ENCODE results near the gene ALKBH7. TPM values are rescaled to one million over a fixed set of nuclear protein-coding genes. Genes with fewer than 3 reads are reported as not detected.

Gene ALKBH7
- total RNA-seq, 1 donor from 2014 or later, result 79.1 TPM

DNA sequence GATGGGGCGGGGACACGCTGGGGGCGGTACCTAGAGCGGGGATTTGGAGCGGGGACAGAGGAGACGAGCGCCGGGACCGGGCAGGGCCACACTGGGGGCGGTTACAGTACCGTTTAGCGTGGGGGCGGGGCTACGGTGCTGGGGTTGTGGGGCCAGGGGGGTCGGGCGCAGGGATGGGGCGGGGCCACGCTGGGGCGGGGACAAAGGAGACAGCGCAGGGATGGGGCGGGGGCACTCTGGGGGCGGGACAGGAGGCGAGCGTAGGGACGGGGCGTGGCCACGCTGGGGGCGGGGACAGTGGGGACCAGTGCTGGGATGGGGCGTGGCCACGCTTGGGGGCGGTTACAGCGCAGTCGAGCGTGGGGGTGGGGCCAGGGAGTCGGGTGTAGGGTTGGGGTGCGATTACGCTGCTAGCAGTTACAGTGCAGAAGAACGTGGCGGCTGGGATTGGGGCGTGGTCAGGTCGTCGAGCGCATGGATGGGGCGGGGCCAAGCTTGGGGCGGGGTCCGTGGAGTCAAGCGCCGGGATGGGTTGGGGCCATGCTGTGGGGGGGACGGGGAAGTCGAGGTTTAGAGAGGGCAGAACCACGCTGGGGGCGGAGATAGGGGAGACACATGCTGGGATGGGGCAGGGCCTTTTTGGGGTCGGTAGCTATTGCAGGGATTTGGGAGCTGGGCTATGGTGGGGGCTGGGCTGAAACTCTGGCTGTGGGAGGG, 660 bp downstream of the ALKBH7 start:
- Mint-ChIP-seq H3K4me1 (ENCODE audit: low read depth) (peaks cover 5% of the 10 kb centered on the region), H3K9me3 (ENCODE audit: low read depth) (no peaks in the 10 kb centered on the region), H3K36me3 (ENCODE audit: insufficient read depth) (peaks cover 9% of the 10 kb centered on the region), H3K27ac (peak overlapping the region; percentile 98), H3K27me3 (no peaks in the 10 kb centered on the region), H3K4me3 (ENCODE audit: low read depth) (peak overlapping the region; percentile 87)
- TF ChIP-seq CTCF (IDR thresholded peaks at IDR 0.05; ENCODE audit: unreplicated experiment), result no peak
- peak; percentile 95 for DNase-seq (ENCODE audit: low spot score, unreplicated experiment)

DNA sequence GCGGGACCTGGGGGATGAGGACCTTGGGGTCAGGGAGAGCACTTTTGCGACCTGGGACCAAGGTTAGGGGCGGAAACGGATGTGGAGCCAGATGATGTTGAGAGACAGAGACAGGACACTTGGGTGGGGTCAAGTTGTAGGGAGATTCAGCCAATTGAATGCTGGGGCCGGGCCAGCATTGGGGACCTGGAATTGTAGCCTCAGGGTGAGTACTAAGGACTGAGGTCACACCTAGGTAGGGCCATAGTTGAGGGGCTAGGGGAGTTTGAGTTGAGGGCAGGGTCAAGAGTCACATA, 1.2 kb downstream of the ALKBH7 start:
- no peak for TF ChIP-seq CTCF (IDR thresholded peaks at IDR 0.05; ENCODE audit: unreplicated experiment)
- no peak for DNase-seq (ENCODE audit: low spot score, unreplicated experiment)
- Mint-ChIP-seq H3K9me3 (ENCODE audit: low read depth) (no peaks in the 10 kb centered on the region), H3K36me3 (ENCODE audit: insufficient read depth) (peaks cover 11% of the 10 kb centered on the region), H3K27me3 (no peaks in the 10 kb centered on the region), H3K27ac (peak overlapping the region; percentile 85), H3K4me1 (ENCODE audit: low read depth) (peaks cover 5% of the 10 kb centered on the region), H3K4me3 (ENCODE audit: low read depth) (peak overlapping the region; percentile 87)

- no peak for TF ChIP-seq CTCF (IDR thresholded peaks at IDR 0.05; ENCODE audit: unreplicated experiment)
- Mint-ChIP-seq H3K4me3 (ENCODE audit: low read depth) (no peak overlapping the region), H3K36me3 (ENCODE audit: insufficient read depth) (peaks cover 9% of the 10 kb centered on the region), H3K27ac (no peak overlapping the region), H3K9me3 (ENCODE audit: low read depth) (no peaks in the 10 kb centered on the region), H3K4me1 (ENCODE audit: low read depth) (peaks cover 5% of the 10 kb centered on the region), H3K27me3 (no peaks in the 10 kb centered on the region)
- DNase-seq (ENCODE audit: low spot score, unreplicated experiment), result no peak
Measured at GRCh38 chr19:6374161-6374709, 1.6 kb downstream of the ALKBH7 start.

GRCh38 chr19:6374711-6375410, 2.3 kb downstream of the ALKBH7 start:
- no peak for DNase-seq (ENCODE audit: low spot score, unreplicated experiment)
- Mint-ChIP-seq H3K4me3 (ENCODE audit: low read depth) (no peak overlapping the region), H3K36me3 (ENCODE audit: insufficient read depth) (peaks cover 8% of the 10 kb centered on the region), H3K27ac (no peak overlapping the region), H3K9me3 (ENCODE audit: low read depth) (no peaks in the 10 kb centered on the region), H3K4me1 (ENCODE audit: low read depth) (peaks cover 5% of the 10 kb centered on the region), H3K27me3 (no peaks in the 10 kb centered on the region)
- TF ChIP-seq CTCF (IDR thresholded peaks at IDR 0.05; ENCODE audit: unreplicated experiment), result no peak

- DNase-seq (ENCODE audit: low spot score, unreplicated experiment), result no peak
- H3K4me1 Mint-ChIP-seq (ENCODE audit: low read depth), result peaks cover 5% of the 10 kb centered on the region
- no peak within 1 kb of the TSS for H3K4me3 Mint-ChIP-seq (ENCODE audit: low read depth)
- H3K27ac Mint-ChIP-seq, result no peak within 1 kb of the TSS
- peaks cover 12% of the 10 kb centered on the region for H3K36me3 Mint-ChIP-seq (ENCODE audit: insufficient read depth)
- no peaks in the 10 kb centered on the region for H3K9me3 Mint-ChIP-seq (ENCODE audit: low read depth)
- no peaks in the 10 kb centered on the region for H3K27me3 Mint-ChIP-seq
- no peak for TF ChIP-seq CTCF (IDR thresholded peaks at IDR 0.05; ENCODE audit: unreplicated experiment)
Measured at GRCh38 chr19:6375411-6376010, 2.9 kb downstream of the ALKBH7 start, which contains the start of gene PSPN. Gene PSPN, minus strand, starts transcription at chr19:6375933. Its CDS starts 84 bp downstream, at chr19:6375849.

All from progenitor cell of endocrine pancreas (in vitro differentiated cells).